Astrocyte (in vitro differentiated cells and primary cell): ENCODE measurements around the gene IRF2. TPM values are rescaled to one million over a fixed set of nuclear protein-coding genes. Genes with fewer than 3 reads are reported as not detected.

Experiments used
- DNase-seq: peaks from one replicate; pipeline ENCODE4 v3.0.0-alpha.2; 2010; ENCODE audit warnings: low read depth
- FAIRE-seq: peaks from 2 replicates; lab custom pipeline; 2011; peaks lifted over from hg19 to GRCh38; lab: Jason Lieb, UNC
- H2AFZ ChIP-seq: 2 replicates; pipeline ENCODE4 v1.6.0; 2012; ENCODE audit warnings: low read depth, low read length, inconsistent platforms
- H3K27ac ChIP-seq: 2 replicates; pipeline ENCODE4 v1.5.1; 2011; ENCODE audit warnings: low read depth, low read length, inconsistent platforms
- H3K27me3 ChIP-seq: 2 replicates; pipeline ENCODE4 v1.6.0; 2011; ENCODE audit warnings: low read length, inconsistent platforms; ENCODE audit not compliant: insufficient read depth
- H3K36me3 ChIP-seq: 2 replicates; pipeline ENCODE4 v1.5.1; 2011; ENCODE audit warnings: low read length, inconsistent platforms; ENCODE audit not compliant: insufficient read depth
- H3K4me1 ChIP-seq: 2 replicates; pipeline ENCODE4 v1.5.1; 2011; ENCODE audit warnings: low read length, inconsistent platforms; ENCODE audit not compliant: insufficient read depth
- H3K4me2 ChIP-seq: 2 replicates; pipeline ENCODE4 v1.6.0; 2012; ENCODE audit warnings: low read length, inconsistent platforms
- H3K4me3 ChIP-seq: 2 replicates; pipeline ENCODE4 v1.5.1; 2011; ENCODE audit warnings: low read depth, mild to moderate bottlenecking, low read length, inconsistent platforms; ENCODE audit not compliant: insufficient read depth
- H3K79me2 ChIP-seq: 2 replicates; pipeline ENCODE4 v1.6.0; 2012; ENCODE audit warnings: mild to moderate bottlenecking, low read length, inconsistent platforms; ENCODE audit not compliant: insufficient read depth
- H3K9ac ChIP-seq: 2 replicates; pipeline ENCODE4 v1.6.0; 2012; ENCODE audit warnings: mild to moderate bottlenecking, low read length, inconsistent platforms
- H3K9me3 ChIP-seq: 2 replicates; pipeline ENCODE4 v1.5.1; 2012; ENCODE audit warnings: low read depth, mild to moderate bottlenecking, low read length, inconsistent platforms; ENCODE audit not compliant: insufficient read depth
- H4K20me1 ChIP-seq: 2 replicates; pipeline ENCODE4 v1.6.0; 2012; ENCODE audit warnings: low read length, inconsistent platforms; ENCODE audit not compliant: insufficient read depth
- H3K27ac Mint-ChIP-seq: one replicate; pipeline ENCODE4 v1.8.0; 2021; ENCODE audit warnings: mild to moderate bottlenecking, mixed read lengths; ENCODE audit not compliant: unreplicated experiment
- H3K27me3 Mint-ChIP-seq: one replicate; pipeline ENCODE4 v1.8.0; 2021; ENCODE audit warnings: low read depth, mixed read lengths; ENCODE audit not compliant: unreplicated experiment
- H3K36me3 Mint-ChIP-seq: one replicate; pipeline ENCODE4 v1.8.0; 2021; ENCODE audit warnings: low read depth, mixed read lengths; ENCODE audit not compliant: unreplicated experiment
- H3K4me1 Mint-ChIP-seq: one replicate; pipeline ENCODE4 v1.8.0; 2021; ENCODE audit warnings: low read depth, mixed read lengths; ENCODE audit not compliant: unreplicated experiment
- H3K4me3 Mint-ChIP-seq: one replicate; pipeline ENCODE4 v1.8.0; 2021; ENCODE audit warnings: mild to moderate bottlenecking, moderate library complexity, mixed read lengths; ENCODE audit not compliant: unreplicated experiment
- H3K9me3 Mint-ChIP-seq: one replicate; pipeline ENCODE4 v1.8.0; 2021; ENCODE audit warnings: mild to moderate bottlenecking, mixed read lengths; ENCODE audit not compliant: unreplicated experiment
- EZH2 ChIP-seq: IDR thresholded peaks from 2 replicates; pipeline ENCODE4 v1.6.1; 2012; ENCODE audit warnings: mild to moderate bottlenecking, low read length, inconsistent platforms; ENCODE audit not compliant: insufficient read depth
- total RNA-seq: library from RNA; stranded (reverse); gene quantifications from 2 replicates; pipeline ENCODE4 v1.2.1, GENCODE V29; 2021
- TF ChIP-seq, protein P1 (sequence below): IDR thresholded peaks from 2 replicates; pipeline ENCODE4 v1.5.1; 2011; ENCODE audit warnings: low read depth, mild to moderate bottlenecking, inconsistent platforms, low read length, moderate library complexity; ENCODE audit not compliant: insufficient read depth

The IRF2 gene
- total RNA-seq, 1 donor from 2014 or later: 12.6 TPM

DNA sequence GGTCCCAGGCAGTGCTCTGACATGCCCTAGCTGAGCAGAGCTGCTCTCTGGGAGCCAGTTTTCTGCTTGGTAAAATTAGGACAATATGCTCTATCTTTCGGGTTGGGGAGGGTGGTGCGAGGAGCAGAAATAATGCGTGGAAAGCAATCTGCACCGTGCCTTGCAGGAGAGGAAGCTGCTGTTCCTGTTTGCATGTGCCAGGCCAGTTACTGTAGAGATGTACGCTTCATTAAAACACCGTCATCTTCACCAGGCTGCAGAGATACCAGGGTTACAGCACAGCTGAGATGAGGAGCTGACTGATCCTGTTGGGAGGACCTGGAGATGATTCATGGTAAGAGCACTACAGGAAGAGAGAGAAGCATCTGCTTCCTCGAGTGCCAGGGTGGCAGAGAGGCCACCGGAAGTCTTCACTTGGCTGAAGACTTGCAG, 29.5 kb upstream of the IRF2 start:
- Histone ChIP-seq H3K79me2 (no peaks in the 10 kb centered on the region), H2AFZ (no peak overlapping the region), H4K20me1 (no peaks in the 10 kb centered on the region), H3K4me3 (no peak overlapping the region), H3K4me2 (no peak overlapping the region), H3K9ac (no peak overlapping the region), H3K27ac (no peak overlapping the region), H3K36me3 (no peaks in the 10 kb centered on the region), H3K9me3 (no peaks in the 10 kb centered on the region), H3K27me3 (no peaks in the 10 kb centered on the region), H3K4me1 (no peaks in the 10 kb centered on the region)
- H3K9me3 Mint-ChIP-seq: peaks cover 5% of the 10 kb centered on the region
- DNase-seq (peak; percentile 19), FAIRE-seq (no peak)
- H3K4me1 Mint-ChIP-seq: peaks cover 2% of the 10 kb centered on the region
- H3K36me3 Mint-ChIP-seq: no peaks in the 10 kb centered on the region
- peaks cover 7% of the 10 kb centered on the region for H3K27me3 Mint-ChIP-seq
- peak overlapping the region; percentile 5 for H3K27ac Mint-ChIP-seq
- H3K4me3 Mint-ChIP-seq: no peak overlapping the region
- TF ChIP-seq, protein P1, sequence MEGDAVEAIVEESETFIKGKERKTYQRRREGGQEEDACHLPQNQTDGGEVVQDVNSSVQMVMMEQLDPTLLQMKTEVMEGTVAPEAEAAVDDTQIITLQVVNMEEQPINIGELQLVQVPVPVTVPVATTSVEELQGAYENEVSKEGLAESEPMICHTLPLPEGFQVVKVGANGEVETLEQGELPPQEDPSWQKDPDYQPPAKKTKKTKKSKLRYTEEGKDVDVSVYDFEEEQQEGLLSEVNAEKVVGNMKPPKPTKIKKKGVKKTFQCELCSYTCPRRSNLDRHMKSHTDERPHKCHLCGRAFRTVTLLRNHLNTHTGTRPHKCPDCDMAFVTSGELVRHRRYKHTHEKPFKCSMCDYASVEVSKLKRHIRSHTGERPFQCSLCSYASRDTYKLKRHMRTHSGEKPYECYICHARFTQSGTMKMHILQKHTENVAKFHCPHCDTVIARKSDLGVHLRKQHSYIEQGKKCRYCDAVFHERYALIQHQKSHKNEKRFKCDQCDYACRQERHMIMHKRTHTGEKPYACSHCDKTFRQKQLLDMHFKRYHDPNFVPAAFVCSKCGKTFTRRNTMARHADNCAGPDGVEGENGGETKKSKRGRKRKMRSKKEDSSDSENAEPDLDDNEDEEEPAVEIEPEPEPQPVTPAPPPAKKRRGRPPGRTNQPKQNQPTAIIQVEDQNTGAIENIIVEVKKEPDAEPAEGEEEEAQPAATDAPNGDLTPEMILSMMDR: no peak
- no peak for TF ChIP-seq EZH2

DNA sequence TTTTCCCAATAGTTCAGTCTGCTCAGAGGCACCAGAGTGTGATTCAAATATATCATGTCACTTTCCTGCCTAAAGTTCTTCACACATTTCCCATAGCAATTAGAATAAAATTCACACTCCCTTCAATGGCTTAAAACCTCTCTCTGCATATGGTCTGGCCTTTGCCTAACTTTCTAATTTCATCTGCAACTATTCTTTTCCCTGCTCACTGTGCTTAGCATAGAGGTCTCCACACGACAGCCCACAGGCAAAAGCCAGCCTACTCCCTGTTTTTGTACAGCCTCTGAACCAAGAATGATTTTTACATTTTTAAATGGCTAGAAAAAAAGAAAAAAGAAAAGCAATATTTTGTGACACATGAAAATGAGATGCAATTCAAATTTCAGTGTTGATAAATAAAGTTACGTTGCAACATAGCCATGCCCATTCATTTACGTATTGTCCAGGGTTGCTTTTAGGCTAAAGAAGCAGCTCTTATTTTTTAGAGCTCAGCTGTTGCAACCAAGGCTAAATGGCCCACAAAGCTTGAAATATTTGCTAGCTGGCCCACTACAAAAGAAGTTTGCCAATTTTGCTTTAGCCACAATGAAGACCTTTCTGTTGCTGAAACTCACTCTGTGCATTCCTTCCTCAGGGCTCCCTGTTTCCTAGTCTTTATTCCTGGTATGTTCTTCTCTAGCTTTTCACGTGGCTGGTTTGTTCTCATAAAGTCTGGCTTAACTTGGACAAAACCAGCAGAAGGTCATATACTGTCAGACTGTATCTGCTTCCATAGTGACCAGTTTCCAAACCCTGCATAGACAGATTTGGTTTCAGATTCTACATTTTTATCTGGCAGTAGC, 26.6 kb upstream of the IRF2 start:
- H3K27ac Mint-ChIP-seq: no peak overlapping the region
- FAIRE-seq: no peak
- H3K9me3 ChIP-seq: no peaks in the 10 kb centered on the region
- TF ChIP-seq, protein P1: no peak
- TF ChIP-seq EZH2: no peak
- H3K79me2 ChIP-seq: no peaks in the 10 kb centered on the region
- no peak overlapping the region for H3K27ac ChIP-seq
- H3K4me2 ChIP-seq: no peak overlapping the region
- H3K4me1 Mint-ChIP-seq: peaks cover 2% of the 10 kb centered on the region
- no peaks in the 10 kb centered on the region for H3K27me3 ChIP-seq
- H3K27me3 Mint-ChIP-seq: peaks cover 7% of the 10 kb centered on the region
- H3K4me3 Mint-ChIP-seq: no peak overlapping the region
- no peaks in the 10 kb centered on the region for H4K20me1 ChIP-seq
- no peak overlapping the region for H3K9ac ChIP-seq
- peaks cover 3% of the 10 kb centered on the region for H3K36me3 Mint-ChIP-seq
- DNase-seq: no peak
- H3K36me3 ChIP-seq: no peaks in the 10 kb centered on the region
- H3K4me3 ChIP-seq: no peak overlapping the region
- H2AFZ ChIP-seq: no peak overlapping the region
- no peaks in the 10 kb centered on the region for H3K4me1 ChIP-seq
- peaks cover 7% of the 10 kb centered on the region for H3K9me3 Mint-ChIP-seq

DNA sequence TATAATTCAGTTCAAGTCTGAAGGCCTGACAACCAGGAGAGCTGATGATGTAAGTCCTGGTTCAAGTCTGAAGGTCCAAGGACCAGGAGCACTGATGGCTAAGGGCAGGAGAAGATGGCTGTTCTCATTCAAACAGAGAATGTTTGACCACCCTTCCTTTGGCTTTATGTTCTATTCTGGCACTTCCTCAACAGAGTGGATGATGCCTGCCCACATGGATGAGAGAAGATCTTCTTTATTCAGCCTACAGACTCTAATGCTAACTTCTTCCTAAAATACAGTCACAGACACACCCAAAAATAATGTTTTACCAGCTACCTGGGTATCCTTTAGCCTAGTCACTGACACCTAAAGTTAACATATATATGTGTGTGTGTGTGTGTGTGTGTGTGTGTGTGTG, 25.6 kb upstream of the IRF2 start:
- Mint-ChIP-seq H3K4me3 (no peak overlapping the region), H3K36me3 (peaks cover 3% of the 10 kb centered on the region), H3K9me3 (peaks cover 7% of the 10 kb centered on the region), H3K27ac (no peak overlapping the region), H3K27me3 (peaks cover 7% of the 10 kb centered on the region), H3K4me1 (peaks cover 2% of the 10 kb centered on the region)
- no peaks in the 10 kb centered on the region for H3K79me2 ChIP-seq
- H3K27me3 ChIP-seq: no peaks in the 10 kb centered on the region
- H3K36me3 ChIP-seq: no peaks in the 10 kb centered on the region
- no peaks in the 10 kb centered on the region for H3K4me1 ChIP-seq
- no peak overlapping the region for H3K4me3 ChIP-seq
- TF ChIP-seq EZH2: no peak
- TF ChIP-seq, protein P1: no peak
- no peak overlapping the region for H2AFZ ChIP-seq
- H3K9me3 ChIP-seq: no peaks in the 10 kb centered on the region
- no peaks in the 10 kb centered on the region for H4K20me1 ChIP-seq
- no peak overlapping the region for H3K27ac ChIP-seq
- FAIRE-seq (no peak), DNase-seq (no peak)
- H3K4me2 ChIP-seq: no peak overlapping the region
- H3K9ac ChIP-seq: no peak overlapping the region
